MV-4-11 (cell line): ENCODE measurements around the gene CCDC157.
"Not testable (repeated sequence)": the region's sequence is repeated elsewhere in the genome, so short reads cannot be mapped to it uniquely, and the experiment has no call there.

ENCODE experiments used
- DNase-seq: peaks from one replicate; lab custom pipeline; 2025; lab: John Stamatoyannopoulos, UW

CCDC157 gene

GRCh38 chr22:30325724-30326254 lies 31.0 kb upstream of the CCDC157 start:
- DNase-seq: no peak

- DNase-seq: no peak
Observed at GRCh38 chr22:30326255-30326705, 30.5 kb upstream of the CCDC157 start.

- DNase-seq: peak; percentile 81
Observed at GRCh38 chr22:30326706-30327362, 30.0 kb upstream of the CCDC157 start, which contains the start of gene TBC1D10A. Gene TBC1D10A, minus strand, starts transcription at chr22:30326941. Its CDS starts 60 bp downstream, at chr22:30326881.

- DNase-seq: no peak
Observed at GRCh38 chr22:30327864-30328345, 28.9 kb upstream of the CCDC157 start.

- no peak for DNase-seq
Observed at GRCh38 chr22:30328466-30329049, 28.2 kb upstream of the CCDC157 start.

- no peak for DNase-seq
Observed at GRCh38 chr22:30332551-30332950, 24.3 kb upstream of the CCDC157 start.

GRCh38 chr22:30332994-30333706 lies 23.7 kb upstream of the CCDC157 start:
- no peak for DNase-seq

- no peak for DNase-seq
Observed at GRCh38 chr22:30333707-30334087, 23.1 kb upstream of the CCDC157 start.

GRCh38 chr22:30334646-30335045 lies 22.2 kb upstream of the CCDC157 start:
- DNase-seq: no peak

- DNase-seq: no peak
Observed at GRCh38 chr22:30335236-30335635, 21.6 kb upstream of the CCDC157 start.

- no peak for DNase-seq
Observed at GRCh38 chr22:30336752-30337460, 19.9 kb upstream of the CCDC157 start.

- DNase-seq: no peak
Observed at GRCh38 chr22:30337461-30337778, 19.4 kb upstream of the CCDC157 start.

- not testable (repeated sequence) for DNase-seq
Observed at GRCh38 chr22:30338341-30338740, 18.5 kb upstream of the CCDC157 start.

GRCh38 chr22:30338802-30339201 lies 18.0 kb upstream of the CCDC157 start:
- no peak for DNase-seq

- DNase-seq: no peak
Observed at GRCh38 chr22:30340911-30341685, 15.7 kb upstream of the CCDC157 start.

- no peak for DNase-seq
Observed at GRCh38 chr22:30344447-30345200, 12.2 kb upstream of the CCDC157 start.

- DNase-seq: no peak
Observed at GRCh38 chr22:30347255-30347892, 9.4 kb upstream of the CCDC157 start.

GRCh38 chr22:30348404-30348803 lies 8.4 kb upstream of the CCDC157 start:
- no peak for DNase-seq

- DNase-seq: no peak
Observed at GRCh38 chr22:30348809-30349208, 8.0 kb upstream of the CCDC157 start.

GRCh38 chr22:30351226-30351625 lies 5.6 kb upstream of the CCDC157 start:
- DNase-seq: no peak
